NT2/D1 (cell line): ENCODE data around the gene GDF2.

Experiments
- DNase-seq: peaks from one replicate; pipeline ENCODE4 v3.0.0-alpha.2; 2011; ENCODE audit warnings: low read depth, low spot score
- H3K27me3 ChIP-seq: 2 replicates; pipeline ENCODE4 v1.6.0; 2011; ENCODE audit warnings: mild to moderate bottlenecking; ENCODE audit not compliant: insufficient read length, insufficient read depth
- H3K36me3 ChIP-seq: 2 replicates; pipeline ENCODE4 v1.6.1; 2011; ENCODE audit warnings: mild to moderate bottlenecking, low read length, mixed read lengths; ENCODE audit not compliant: insufficient read depth, insufficient read length
- H3K4me1 ChIP-seq: 2 replicates; pipeline ENCODE4 v1.5.1; 2011; ENCODE audit not compliant: insufficient read depth, insufficient read length
- H3K4me3 ChIP-seq: 2 replicates; pipeline ENCODE4 v1.5.1; 2011; ENCODE audit warnings: low read depth; ENCODE audit not compliant: insufficient read length
- H3K9ac ChIP-seq: 2 replicates; pipeline ENCODE4 v1.6.0; 2011; ENCODE audit warnings: low read depth; ENCODE audit not compliant: insufficient read length
- H3K9me3 ChIP-seq: 2 replicates; pipeline ENCODE4 v1.5.1; 2011; ENCODE audit warnings: mild to moderate bottlenecking, low read length; ENCODE audit not compliant: insufficient read depth
- SUZ12 ChIP-seq: IDR thresholded peaks from 2 replicates; pipeline ENCODE4 v1.6.1; 2011; ENCODE audit not compliant: insufficient read length, insufficient read depth; ENCODE audit errors: extremely low read depth
- YY1 ChIP-seq: IDR thresholded peaks from 2 replicates; pipeline ENCODE4 v1.6.1; 2011; ENCODE audit not compliant: insufficient read length, insufficient read depth
- ZNF274 ChIP-seq: IDR thresholded peaks from 2 replicates; pipeline ENCODE4 v1.6.1; 2011; ENCODE audit warnings: mild to moderate bottlenecking, low read depth, low read length

The GDF2 gene

DNA sequence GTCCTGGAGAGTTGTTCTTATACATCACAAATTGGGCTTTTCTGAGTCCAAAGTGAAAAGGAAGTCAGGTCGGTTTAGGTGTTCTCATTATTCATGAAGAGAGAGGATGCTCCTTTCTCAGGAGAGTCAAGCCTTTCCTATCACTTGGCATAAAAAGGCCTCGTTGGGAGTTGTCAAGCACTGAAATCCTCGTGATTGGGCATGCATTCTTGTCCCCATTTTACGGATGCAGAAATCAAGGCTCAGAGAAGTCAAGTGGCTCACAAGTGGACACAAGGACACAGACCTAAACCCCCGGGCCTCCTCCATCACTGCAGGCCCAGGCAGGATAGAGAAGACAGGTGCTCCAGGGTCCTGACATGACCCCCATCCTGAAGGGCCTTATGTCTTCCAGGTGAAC lies 34.5 kb downstream of the GDF2 start:
- Histone ChIP-seq H3K9ac (no peak overlapping the region), H3K4me1 (no peaks in the 10 kb centered on the region), H3K36me3 (no peaks in the 10 kb centered on the region), H3K4me3 (no peak overlapping the region), H3K27me3 (no peaks in the 10 kb centered on the region), H3K9me3 (no peaks in the 10 kb centered on the region)
- DNase-seq, result no peak
- no peak for TF ChIP-seq YY1
- no peak for TF ChIP-seq SUZ12
- no peak for TF ChIP-seq ZNF274

DNA sequence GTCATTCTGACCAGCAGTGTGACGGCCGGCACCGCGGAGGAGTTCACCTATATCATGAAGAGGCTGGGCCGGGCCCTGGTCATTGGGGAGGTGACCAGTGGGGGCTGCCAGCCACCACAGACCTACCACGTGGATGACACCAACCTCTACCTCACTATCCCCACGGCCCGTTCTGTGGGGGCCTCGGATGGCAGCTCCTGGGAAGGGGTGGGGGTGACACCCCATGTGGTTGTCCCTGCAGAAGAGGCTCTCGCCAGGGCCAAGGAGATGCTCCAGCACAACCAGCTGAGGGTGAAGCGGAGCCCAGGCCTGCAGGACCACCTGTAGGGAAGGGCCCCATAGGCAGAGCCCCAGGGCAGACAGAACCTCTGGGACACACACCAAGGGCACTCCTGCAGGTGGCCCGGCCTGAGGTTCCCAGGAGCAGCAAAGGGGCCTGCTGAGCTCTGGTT lies 34.9 kb downstream of the GDF2 start:
- Histone ChIP-seq H3K9ac (no peak overlapping the region), H3K4me3 (no peak overlapping the region), H3K27me3 (no peaks in the 10 kb centered on the region), H3K4me1 (no peaks in the 10 kb centered on the region), H3K9me3 (no peaks in the 10 kb centered on the region), H3K36me3 (no peaks in the 10 kb centered on the region)
- TF ChIP-seq SUZ12 (no peak), ZNF274 (no peak), YY1 (no peak)
- no peak for DNase-seq

DNA sequence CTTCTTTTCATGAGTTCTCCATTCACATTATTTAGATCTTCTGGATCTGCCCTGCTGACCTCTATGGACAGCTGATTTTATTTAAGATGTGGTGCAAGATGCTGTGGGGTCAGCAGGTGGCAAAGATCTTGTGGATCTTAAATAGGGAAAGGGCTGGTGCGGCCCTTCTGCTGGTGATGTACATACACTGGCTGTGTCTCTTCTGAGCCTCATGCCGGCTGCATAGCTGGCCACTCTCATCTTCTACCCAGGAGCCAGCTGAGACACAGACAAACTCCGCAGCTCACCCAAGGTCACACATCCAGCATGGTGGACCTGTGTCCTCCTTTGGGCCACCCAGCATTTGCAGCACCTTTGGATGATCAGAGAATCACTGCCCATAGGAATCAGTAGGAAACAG lies 35.7 kb downstream of the GDF2 start:
- Histone ChIP-seq H3K4me3 (no peak overlapping the region), H3K36me3 (no peaks in the 10 kb centered on the region), H3K4me1 (no peaks in the 10 kb centered on the region), H3K27me3 (no peaks in the 10 kb centered on the region), H3K9me3 (no peaks in the 10 kb centered on the region), H3K9ac (no peak overlapping the region)
- TF ChIP-seq ZNF274 (no peak), SUZ12 (no peak), YY1 (no peak)
- DNase-seq, result no peak

DNA sequence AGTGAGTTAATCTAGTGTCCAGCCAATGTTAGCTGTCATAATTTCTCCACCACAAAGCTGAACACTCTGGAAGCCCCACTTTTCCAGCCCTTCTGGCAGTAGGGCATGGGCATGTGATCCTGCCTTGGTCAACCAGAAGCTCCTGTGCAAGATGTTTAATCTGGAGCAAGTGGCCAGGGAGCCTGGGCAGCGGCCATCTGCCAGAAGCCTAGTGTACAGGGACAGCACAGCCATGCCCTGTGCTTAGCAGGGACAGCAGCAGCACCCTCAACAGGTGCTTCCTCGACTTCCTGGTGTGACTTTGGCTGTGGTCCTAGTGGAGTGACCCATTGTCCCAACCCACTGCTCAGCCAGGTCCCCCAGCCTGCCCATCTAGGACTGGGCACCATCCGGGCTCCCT lies 36.2 kb downstream of the GDF2 start:
- TF ChIP-seq SUZ12 (no peak), YY1 (no peak), ZNF274 (no peak)
- no peak for DNase-seq
- no peaks in the 10 kb centered on the region for H3K4me1 ChIP-seq
- H3K27me3 ChIP-seq, result no peaks in the 10 kb centered on the region
- H3K4me3 ChIP-seq, result no peak overlapping the region
- no peaks in the 10 kb centered on the region for H3K9me3 ChIP-seq
- no peak overlapping the region for H3K9ac ChIP-seq
- no peaks in the 10 kb centered on the region for H3K36me3 ChIP-seq

DNA sequence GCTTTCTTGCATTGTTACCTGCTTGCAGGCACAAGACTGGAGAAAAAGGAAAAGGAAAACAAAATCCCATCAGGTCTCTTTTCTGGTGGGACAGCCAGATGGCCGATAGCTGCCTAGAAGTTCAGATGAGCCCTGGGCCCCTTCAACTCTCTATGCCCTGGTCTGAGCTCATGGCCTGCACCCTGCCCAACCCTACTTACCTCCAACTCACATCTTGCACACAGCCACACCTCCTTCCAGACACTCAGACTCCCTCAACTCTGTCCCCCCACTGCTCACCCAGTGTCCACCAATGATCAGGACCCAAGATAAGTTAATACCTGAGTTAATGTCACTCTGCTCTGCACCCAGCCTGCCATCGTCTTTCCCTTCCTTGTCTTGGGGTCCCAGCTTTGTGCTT lies 36.8 kb downstream of the GDF2 start:
- Histone ChIP-seq H3K4me1 (no peaks in the 10 kb centered on the region), H3K36me3 (no peaks in the 10 kb centered on the region), H3K9me3 (no peaks in the 10 kb centered on the region), H3K4me3 (no peak overlapping the region), H3K27me3 (no peaks in the 10 kb centered on the region), H3K9ac (no peak overlapping the region)
- TF ChIP-seq ZNF274 (no peak), YY1 (no peak), SUZ12 (no peak)
- no peak for DNase-seq

DNA sequence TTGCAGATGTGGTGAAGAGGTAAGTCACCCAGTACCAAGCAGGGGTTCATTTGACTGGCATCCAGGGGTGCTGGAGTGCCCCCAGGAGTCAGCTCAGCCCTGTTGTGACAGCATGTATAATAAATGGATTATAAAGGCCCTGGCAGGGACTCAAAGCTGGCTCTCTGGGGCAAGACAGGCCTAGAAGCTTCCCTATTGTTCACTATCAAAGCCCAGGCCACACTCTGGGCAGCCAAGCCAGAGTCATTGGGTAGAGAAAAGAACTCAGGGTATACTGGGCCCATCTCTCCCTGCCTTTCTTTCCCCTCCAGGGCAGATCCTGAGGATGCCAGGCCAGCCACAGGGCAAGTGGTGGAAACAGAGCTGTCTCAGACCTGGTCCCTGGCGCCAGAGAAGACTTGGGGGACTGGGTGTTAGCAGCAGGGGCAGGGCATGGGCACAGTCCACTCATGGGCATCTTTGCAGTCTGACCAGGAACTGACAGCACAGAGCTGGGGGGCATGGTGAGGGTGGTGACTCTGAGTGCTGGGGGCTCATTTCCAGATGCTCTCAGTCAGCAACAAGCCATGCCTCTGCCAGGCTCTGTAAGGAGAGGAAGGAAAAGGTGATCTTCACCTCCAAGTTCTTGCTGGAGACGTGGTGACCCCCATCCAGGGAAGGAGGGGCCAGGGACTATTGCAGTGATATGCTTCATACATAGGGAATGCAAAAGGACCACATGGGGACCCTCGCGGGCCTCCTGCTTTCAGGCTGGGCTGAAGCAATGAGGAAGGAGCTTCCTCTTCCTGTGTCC lies 37.6 kb downstream of the GDF2 start:
- H3K36me3 ChIP-seq, result no peaks in the 10 kb centered on the region
- no peaks in the 10 kb centered on the region for H3K27me3 ChIP-seq
- no peak overlapping the region for H3K4me3 ChIP-seq

DNA sequence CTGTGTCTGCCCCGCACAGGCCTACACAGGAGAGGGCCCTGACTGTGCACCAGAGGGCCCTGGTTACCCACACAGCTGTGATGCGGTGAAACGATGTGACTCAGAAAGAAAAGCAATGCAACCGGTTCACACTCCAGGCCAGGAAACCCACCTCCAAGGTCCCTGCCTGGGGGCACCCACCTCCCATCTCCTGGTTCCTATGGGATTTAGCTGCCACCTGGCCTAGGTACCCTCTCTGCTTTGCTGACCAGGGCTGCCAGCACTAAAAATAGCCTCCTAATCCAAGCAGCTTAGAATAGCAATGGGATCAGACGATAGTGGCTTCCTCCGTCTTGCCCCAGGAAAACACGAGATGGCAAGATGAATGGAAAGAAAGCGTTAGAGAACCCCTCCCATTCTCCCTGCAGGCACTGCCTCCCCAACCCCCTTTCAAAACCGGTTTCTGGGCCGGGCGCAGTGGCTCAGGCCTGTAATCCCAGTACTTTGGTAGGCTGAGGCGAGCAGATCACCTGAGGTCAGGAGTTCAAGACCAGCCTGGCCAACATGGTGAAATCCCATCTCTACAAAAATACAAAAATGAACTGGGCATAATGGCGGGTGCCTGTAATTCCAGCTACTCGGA lies 38.3 kb downstream of the GDF2 start:
- no peaks in the 10 kb centered on the region for H3K36me3 ChIP-seq
- H3K4me1 ChIP-seq, result no peaks in the 10 kb centered on the region
- no peaks in the 10 kb centered on the region for H3K9me3 ChIP-seq
- TF ChIP-seq ZNF274, result no peak
- TF ChIP-seq SUZ12, result no peak
- TF ChIP-seq YY1, result no peak
- H3K4me3 ChIP-seq, result no peak overlapping the region
- H3K9ac ChIP-seq, result no peak overlapping the region
- no peaks in the 10 kb centered on the region for H3K27me3 ChIP-seq
- no peak for DNase-seq

More for the DNA sequence above, 37.6 kb downstream of the GDF2 start:
- no peak overlapping the region for H3K9ac ChIP-seq
- no peaks in the 10 kb centered on the region for H3K4me1 ChIP-seq
- DNase-seq, result no peak
- TF ChIP-seq ZNF274 (no peak), YY1 (no peak), SUZ12 (no peak)
- no peaks in the 10 kb centered on the region for H3K9me3 ChIP-seq
